SKM-1 (cell line): ENCODE data around the gene SSR1.
"Not testable (repeated sequence)": the region's sequence is repeated elsewhere in the genome, so short reads cannot be mapped to it uniquely, and the experiment has no call there.

Experiments
- DNase-seq: peaks from one replicate; lab custom pipeline; 2025; ENCODE audit not compliant: unreplicated experiment; lab: John Stamatoyannopoulos, UW

SSR1 gene

DNA sequence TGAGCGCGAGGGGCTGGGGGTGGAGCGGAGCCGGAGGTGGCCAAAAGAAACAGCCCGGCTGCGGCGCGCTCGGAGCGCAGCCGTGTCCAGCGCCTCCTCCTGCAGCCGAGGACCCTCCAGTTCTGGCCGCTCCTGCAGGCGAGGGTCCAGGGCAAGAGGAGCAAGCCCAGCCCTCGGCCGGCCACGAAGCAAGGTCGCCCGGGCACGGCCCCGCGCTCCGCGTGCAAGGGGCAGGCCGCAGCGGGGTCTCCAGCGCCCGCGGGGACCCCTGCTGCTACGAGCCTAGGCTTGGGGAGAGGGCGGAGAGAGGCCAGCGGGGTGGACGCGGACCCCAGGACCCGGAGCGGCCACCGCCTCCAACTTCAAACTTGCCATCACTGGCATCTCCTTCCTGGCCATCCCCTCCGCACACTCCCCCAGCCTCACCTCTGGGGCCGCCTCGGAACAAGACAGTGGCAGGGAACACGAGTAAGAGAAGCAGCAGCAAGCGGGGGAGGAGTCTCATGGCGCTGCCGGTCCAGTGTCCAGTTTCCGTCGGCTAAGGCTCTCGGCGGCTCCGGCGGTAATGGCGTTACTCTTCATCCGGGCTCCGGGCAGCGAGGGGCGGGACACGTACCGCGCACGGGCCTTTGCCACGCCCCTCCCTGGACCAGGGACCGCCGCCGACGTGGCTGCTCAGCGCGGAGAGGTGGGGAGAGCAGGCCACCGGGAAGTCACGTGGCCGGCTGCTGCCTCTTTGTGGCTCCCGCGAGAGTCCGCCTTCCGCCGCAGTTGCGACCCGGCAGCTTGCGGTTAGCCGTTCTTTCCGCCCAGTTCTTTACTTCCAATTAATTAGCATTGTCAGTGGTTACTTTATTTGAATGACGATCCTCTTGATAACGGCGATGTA, at the start of gene SSR1:
TSS of gene SSR1 (minus strand) at position 584 of the 889 bp plus-strand sequence. CDS start at position 505, 79 bp downstream.
- DNase-seq: peak; percentile 93

GRCh38 chr6:7351916-7352315, 38.9 kb upstream of the SSR1 start:
- DNase-seq: not testable (repeated sequence)

GRCh38 chr6:7350591-7350990, 37.6 kb upstream of the SSR1 start:
- not testable (repeated sequence) for DNase-seq

DNA sequence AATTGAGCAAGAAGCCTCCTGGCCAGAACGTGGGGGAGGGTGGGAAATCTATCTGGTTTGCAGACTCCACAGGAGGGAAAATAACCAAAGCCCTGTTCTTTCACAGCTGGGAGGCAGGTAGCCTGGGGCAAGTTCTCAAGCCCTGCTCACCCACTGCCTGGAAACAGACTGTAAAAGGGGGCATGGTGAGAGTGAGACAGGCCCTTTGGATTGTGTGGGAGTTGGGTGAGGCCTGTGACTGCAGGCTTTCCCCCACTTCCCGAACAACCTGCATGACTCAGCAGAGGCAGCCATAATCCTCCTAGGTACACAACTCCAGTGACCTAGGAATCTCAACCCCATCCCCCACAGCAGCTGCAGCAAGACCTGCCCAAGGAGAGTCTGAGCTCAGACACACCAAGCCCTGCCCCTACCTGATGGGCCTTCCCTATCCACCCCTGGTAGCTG, 34.6 kb upstream of the SSR1 start:
- not testable (repeated sequence) for DNase-seq

GRCh38 chr6:7344773-7345450, 31.9 kb upstream of the SSR1 start:
- DNase-seq: not testable (repeated sequence)

DNA sequence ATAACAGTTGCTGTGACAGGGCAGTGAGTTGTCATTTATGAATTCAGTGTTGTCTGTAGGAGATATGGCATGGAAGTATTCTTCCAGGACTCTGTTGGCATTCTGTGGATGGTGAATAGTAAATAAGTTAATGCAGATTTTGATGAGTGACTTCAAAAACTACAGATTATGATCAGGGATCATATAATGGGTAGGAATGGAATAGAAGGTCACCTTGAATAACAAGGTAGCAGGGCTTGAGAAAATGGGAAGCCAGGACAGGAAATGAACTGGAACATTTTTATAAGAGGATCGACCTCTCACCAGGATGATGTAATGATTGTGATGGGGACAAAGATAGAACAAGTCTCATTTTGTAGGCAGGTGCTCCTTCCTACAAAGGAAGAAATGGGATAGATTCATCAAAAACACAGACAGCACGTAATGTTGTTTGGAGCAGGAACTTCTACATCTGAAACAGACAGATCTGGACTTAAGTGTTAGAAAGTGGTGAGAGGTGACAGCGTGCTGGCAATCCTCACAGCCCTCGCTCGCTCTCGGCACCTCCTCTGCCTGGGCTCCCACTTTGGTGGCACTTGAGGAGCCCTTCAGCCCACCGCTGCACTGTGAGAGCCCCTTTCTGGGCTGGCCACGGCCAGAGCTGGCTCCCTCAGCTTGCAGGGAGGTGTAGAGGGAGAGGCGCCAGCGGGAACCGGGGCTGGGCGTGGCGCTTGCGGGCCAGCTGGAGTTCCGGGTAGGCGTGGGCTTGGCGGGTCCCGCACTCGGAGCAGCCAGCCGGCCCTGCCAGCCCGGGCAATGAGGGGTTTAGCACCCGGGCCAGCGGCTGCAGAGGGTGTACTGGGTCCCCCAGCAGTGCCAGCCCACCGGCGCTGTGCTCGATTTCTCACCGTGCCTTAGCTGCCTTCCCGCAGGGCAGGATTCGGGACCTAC, 30.8 kb upstream of the SSR1 start:
- no peak for DNase-seq

GRCh38 chr6:7341989-7342742, 29.2 kb upstream of the SSR1 start:
- DNase-seq: no peak

DNA sequence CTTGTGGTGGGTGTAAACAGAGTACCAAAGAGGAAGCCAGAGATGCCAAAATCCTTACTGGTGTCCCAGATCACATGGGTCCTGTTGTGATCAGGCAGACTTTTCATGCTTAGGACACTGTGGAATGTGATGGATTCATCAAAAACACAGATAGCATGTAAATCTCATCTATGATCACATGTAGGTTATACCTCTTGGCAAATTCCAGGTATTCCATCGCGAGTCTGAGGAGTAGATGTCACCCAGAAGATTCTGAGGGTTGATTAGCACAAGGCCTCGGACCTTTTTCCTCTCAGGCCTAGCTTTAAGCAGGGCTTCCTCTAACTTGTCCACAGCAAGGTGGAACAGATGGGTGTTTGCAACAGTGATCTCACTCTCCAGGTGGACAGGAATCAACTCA, 28.3 kb upstream of the SSR1 start:
- no peak for DNase-seq

- DNase-seq: not testable (repeated sequence)
Observed at GRCh38 chr6:7339007-7339732, 26.2 kb upstream of the SSR1 start.

DNA sequence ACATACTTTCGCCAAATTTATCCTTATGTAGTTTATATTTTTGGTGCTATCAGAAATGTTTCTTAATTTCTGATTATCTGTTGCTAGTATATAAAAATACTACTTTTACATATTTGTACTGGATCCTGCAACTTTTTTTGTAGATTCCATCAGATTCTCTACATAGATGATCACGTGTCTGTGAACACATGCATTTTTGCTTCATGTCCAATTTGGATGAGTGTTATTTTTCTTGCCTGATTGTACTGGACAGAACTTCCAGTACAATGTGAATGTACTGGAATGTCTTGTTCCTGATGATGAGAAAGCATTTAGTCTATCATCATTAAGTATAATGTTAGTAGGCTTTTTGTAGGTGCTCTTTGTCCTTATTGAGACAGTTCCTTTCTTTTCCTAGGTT, 25.0 kb upstream of the SSR1 start:
- DNase-seq: no peak

DNA sequence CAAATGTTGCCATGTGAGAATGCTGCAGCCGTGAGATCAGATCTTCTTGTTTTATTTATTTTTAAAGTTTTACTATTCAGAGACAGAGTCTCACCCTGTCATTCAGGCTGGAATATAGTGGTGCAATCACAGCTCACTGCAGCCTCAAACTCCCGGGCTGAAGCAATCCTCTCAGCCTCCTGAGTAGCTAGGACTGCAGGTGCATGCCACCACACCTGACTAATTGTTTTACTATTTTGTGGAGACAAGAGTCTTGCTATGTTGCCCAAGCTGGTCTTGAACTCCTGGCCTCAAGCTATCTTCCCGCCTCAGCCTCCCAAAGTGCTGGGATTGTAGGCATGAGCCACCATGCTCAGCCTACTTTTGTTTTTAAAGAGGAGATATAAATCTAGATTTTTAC, 22.5 kb upstream of the SSR1 start:
- no peak for DNase-seq

DNA sequence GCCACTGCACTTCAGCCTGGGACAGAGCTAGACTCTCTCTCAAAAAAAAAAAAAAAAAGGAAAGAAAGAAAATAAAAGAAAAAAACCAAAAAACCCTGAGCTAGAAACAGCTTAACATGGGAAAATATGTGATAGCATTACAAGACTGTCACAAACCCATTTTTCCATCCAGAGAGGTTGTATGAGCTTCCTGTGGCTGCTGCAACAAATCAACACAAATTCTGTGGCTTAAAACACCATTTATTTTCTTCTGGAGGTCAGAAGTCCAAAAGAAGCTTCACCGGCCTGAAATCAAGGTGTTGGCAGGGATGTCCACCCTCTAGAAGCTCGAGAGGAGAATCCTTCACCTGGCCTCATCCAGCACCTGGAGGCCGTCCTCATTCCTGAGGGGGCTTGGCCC, 21.7 kb upstream of the SSR1 start:
- no peak for DNase-seq

- no peak for DNase-seq
Observed at GRCh38 chr6:7332090-7332745, 19.2 kb upstream of the SSR1 start.

- no peak for DNase-seq
Observed at GRCh38 chr6:7331452-7331851, 18.5 kb upstream of the SSR1 start.

DNA sequence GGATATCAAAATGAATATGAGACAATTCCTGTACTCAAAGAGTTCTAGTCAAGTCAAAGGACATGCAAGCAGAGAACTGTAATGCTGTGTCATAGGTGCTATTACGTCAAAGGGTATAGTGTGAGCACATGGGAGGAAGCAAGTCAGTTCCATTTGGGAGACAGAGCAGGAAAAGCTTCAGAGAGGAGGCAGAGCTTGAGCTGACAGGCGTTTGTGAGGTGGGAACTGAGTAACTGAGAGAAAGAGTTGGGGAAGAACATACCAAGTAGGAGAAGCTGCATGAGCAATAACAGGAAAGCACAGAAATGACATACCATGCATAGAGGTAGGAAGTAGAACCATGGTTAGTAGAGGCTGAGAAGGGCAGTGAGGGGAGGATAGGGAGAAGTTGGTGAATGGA, 15.2 kb upstream of the SSR1 start:
- no peak for DNase-seq

- no peak for DNase-seq
Observed at GRCh38 chr6:7325750-7326149, 12.8 kb upstream of the SSR1 start.

- DNase-seq: peak; percentile 94
Observed at GRCh38 chr6:7324520-7324919, 11.5 kb upstream of the SSR1 start.

DNA sequence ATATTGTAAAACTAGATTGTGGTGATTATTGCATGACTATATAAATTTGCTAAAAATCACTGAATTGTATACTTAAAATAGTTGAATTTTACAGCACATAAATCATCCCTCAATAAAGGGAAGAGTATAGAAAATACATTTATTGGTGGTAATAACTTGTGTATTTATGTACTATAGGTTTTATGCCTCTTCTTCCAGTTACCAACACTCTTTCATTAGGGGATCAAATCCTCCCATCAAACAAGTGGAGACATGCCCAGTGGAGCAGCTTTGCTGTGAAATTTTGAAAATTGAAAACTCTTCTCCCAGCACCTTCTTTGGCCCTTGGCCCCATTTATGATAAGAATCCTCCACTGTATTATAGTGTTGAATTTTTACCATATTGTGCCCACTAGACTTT, 10.1 kb upstream of the SSR1 start:
- DNase-seq: no peak

- not testable (repeated sequence) for DNase-seq
Observed at GRCh38 chr6:7321866-7322265, 8.9 kb upstream of the SSR1 start.
